SH-SY5Y (cell line): ENCODE results near the gene S100Z.

Source experiments
- GATA2 ChIP-seq: IDR thresholded peaks from 2 replicates; pipeline ENCODE4 v1.6.1; 2011; ENCODE audit warnings: mild to moderate bottlenecking, low read depth, low read length
- GATA3 ChIP-seq: IDR thresholded peaks from 2 replicates; pipeline ENCODE4 v1.6.1; 2011; ENCODE audit warnings: low read depth, mild to moderate bottlenecking, low read length, moderate library complexity

DNA sequence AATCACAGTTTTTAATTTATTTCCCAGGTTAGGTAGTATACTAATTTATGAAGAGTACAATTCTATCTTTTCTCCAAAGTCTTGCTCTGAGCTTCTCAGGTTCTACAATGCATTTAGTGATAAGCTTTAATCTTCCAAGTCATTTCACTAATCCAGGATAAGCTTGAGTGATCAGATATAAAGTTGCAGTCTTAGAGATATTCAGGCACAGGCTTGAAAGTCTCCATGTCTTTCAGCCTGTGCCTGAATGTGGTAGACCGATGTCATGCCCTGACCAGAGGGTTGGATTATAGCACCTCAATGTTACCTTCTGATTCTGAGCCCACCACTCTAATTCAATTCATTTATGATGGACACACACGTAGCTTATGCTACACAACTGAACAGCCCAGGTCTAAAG lies 106.2 kb downstream of the S100Z start:
- TF ChIP-seq GATA2, result no peak
- TF ChIP-seq GATA3, result no peak
